HFF-Myc (cell line): ENCODE measurements around the gene MYO16.

Source experiments
- DNase-seq: peaks from one replicate; pipeline ENCODE4 v3.0.0-alpha.2; 2011; ENCODE audit warnings: low read depth; ENCODE audit errors: extremely low read depth
- H3K4me3 ChIP-seq: replicated peaks from 2 replicates; pipeline ENCODE4 v1.5.1; 2011; ENCODE audit warnings: low read depth, mild to moderate bottlenecking, control low read depth, low read length
- TF ChIP-seq, protein P1 (sequence below): IDR thresholded peaks from 2 replicates; pipeline ENCODE4 v1.5.1; 2012; ENCODE audit warnings: mild to moderate bottlenecking, low read depth, low read length, control low read depth; ENCODE audit errors: missing control alignments

MYO16 gene

DNA sequence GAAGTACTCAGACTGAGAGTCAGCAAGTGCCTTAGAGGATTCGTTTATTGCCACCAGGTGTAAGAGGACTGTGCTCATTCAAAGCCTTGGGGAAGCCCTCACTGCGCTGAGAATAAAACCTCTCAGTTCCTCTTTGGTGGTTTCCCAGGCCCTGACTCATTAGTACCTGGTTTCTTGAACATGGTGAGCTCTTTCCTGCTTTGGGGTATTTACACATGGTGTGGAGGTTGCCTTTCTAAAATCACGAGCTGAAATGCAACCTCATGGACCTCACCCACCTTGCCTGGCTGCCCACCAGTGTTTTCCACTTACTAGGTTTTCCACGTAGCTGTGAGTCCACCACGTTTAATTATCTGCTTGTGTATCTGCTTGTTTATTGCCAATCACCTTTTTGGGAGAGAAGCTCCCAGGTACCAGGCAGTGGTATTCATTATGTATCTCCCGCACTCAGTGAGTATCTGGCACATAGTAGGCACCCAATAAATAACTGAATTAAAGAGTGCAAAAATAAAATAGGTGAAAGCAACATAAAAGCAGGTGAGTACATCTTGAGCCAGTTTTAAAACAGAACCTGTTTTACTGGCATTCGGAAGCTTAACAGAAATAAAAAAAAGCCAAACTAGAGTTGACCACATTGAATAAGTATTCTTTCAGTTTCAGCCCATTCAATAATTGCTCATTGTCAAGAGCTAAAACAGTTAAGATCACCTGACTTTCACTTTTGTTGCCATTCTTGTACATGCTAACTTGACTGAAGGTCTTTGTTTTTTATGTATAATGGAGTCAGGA, 533.0 kb downstream of the MYO16 start:
- no peak for DNase-seq
- no peak overlapping the region for H3K4me3 ChIP-seq
- TF ChIP-seq, protein P1, sequence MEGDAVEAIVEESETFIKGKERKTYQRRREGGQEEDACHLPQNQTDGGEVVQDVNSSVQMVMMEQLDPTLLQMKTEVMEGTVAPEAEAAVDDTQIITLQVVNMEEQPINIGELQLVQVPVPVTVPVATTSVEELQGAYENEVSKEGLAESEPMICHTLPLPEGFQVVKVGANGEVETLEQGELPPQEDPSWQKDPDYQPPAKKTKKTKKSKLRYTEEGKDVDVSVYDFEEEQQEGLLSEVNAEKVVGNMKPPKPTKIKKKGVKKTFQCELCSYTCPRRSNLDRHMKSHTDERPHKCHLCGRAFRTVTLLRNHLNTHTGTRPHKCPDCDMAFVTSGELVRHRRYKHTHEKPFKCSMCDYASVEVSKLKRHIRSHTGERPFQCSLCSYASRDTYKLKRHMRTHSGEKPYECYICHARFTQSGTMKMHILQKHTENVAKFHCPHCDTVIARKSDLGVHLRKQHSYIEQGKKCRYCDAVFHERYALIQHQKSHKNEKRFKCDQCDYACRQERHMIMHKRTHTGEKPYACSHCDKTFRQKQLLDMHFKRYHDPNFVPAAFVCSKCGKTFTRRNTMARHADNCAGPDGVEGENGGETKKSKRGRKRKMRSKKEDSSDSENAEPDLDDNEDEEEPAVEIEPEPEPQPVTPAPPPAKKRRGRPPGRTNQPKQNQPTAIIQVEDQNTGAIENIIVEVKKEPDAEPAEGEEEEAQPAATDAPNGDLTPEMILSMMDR, result no peak

GRCh38 chr13:109163037-109163379, 533.6 kb downstream of the MYO16 start:
- no peak overlapping the region for H3K4me3 ChIP-seq
- TF ChIP-seq, protein P1, result no peak
- DNase-seq, result no peak

- no peak overlapping the region for H3K4me3 ChIP-seq
- TF ChIP-seq, protein P1, result no peak
- DNase-seq, result no peak
Measured at GRCh38 chr13:109165417-109165904, 536.0 kb downstream of the MYO16 start.

GRCh38 chr13:109166804-109167203, 537.4 kb downstream of the MYO16 start:
- DNase-seq, result no peak
- TF ChIP-seq, protein P1, result no peak
- H3K4me3 ChIP-seq, result no peak overlapping the region

DNA sequence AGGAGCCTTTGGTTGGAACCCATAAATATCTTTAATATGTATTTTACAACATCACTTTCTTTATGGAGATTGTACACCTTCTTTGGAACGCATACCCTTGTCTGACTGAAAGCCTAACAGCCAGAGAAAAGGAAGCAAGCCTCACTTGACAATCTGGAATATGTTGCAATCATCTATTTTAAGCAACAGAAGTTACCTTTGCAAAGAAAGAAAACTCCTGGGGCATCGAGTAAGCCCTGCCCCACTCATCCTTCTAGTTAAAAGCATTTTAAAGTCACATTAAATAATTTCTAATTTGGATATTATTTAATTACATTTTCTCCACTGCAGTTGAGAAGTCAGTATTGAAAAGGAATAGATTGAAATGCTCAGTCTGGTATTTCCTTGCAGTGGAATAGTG, 542.7 kb downstream of the MYO16 start:
- no peak for DNase-seq
- TF ChIP-seq, protein P1, result no peak
- no peak overlapping the region for H3K4me3 ChIP-seq

DNA sequence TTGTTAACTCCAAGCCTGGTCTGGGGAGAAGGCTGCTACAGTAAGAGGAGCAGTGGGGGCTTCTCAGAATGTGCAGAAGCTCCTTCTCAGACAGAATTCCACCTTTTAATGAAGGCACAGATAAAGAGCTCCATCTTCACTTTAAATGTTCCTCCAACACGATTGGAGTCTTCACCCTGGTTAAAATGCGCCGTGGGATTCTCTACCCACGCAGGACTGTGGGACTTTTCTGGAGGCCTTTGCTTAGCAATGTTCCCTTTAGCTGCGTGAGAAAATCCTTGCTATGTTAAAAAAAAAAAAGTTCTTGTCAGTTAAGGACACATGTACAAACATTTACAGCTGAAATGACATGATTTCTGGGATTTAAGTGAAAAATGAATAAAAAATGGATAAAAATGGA, 546.3 kb downstream of the MYO16 start:
- DNase-seq, result no peak
- TF ChIP-seq, protein P1, result no peak
- no peak overlapping the region for H3K4me3 ChIP-seq
